H9 (cell line): ENCODE data around the gene TRPV4. TPM values are rescaled to one million over a fixed set of nuclear protein-coding genes. Genes with fewer than 3 reads are reported as not detected.

Experiments used
- DNase-seq: peaks from one replicate; pipeline ENCODE4 v3.0.0-alpha.2; 2017
- H2AFZ ChIP-seq: one replicate; pipeline ENCODE4 v1.6.1; 2013; ENCODE audit warnings: mild to moderate bottlenecking, low read length, control low read depth, moderate library complexity
- H2AK5ac ChIP-seq: 2 replicates; pipeline ENCODE4 v1.6.1; 2013; ENCODE audit warnings: low read length, control low read depth, mixed read lengths; ENCODE audit not compliant: insufficient read length
- H2BK120ac ChIP-seq: one replicate; pipeline ENCODE4 v1.6.1; 2013; ENCODE audit warnings: low read depth, mild to moderate bottlenecking, low read length, control low read depth, inconsistent platforms; ENCODE audit not compliant: poor library complexity, severe bottlenecking
- H2BK12ac ChIP-seq: 2 replicates; pipeline ENCODE4 v1.6.1; 2013; ENCODE audit warnings: low read length, control low read depth, mixed read lengths, low read depth; ENCODE audit not compliant: insufficient read length
- H2BK15ac ChIP-seq: 2 replicates; pipeline ENCODE4 v1.6.1; 2013; ENCODE audit warnings: low read depth, low read length, control low read depth
- H2BK20ac ChIP-seq: one replicate; pipeline ENCODE4 v1.6.1; 2013; ENCODE audit warnings: low read depth, mild to moderate bottlenecking, low read length, control low read depth, inconsistent platforms; ENCODE audit not compliant: poor library complexity, severe bottlenecking
- H2BK5ac ChIP-seq: 2 replicates; pipeline ENCODE4 v1.6.1; 2013; ENCODE audit warnings: low read length, control low read depth, mixed read lengths; ENCODE audit not compliant: insufficient read length
- H3K14ac ChIP-seq: 2 replicates; pipeline ENCODE4 v1.6.1; 2013; ENCODE audit warnings: low read length, control low read depth; ENCODE audit not compliant: insufficient read depth
- H3K18ac ChIP-seq: 2 replicates; pipeline ENCODE4 v1.6.1; 2013; ENCODE audit warnings: low read depth, mild to moderate bottlenecking, mixed read lengths, low read length, control low read depth; ENCODE audit not compliant: insufficient read length
- H3K23ac ChIP-seq: 2 replicates; pipeline ENCODE4 v1.6.1; 2013; ENCODE audit warnings: low read length, control low read depth, mixed read lengths, low read depth; ENCODE audit not compliant: insufficient read length
- H3K23me2 ChIP-seq: 2 replicates; pipeline ENCODE4 v1.6.1; 2013; ENCODE audit warnings: low read depth, mild to moderate bottlenecking, mixed read lengths, low read length, control low read depth; ENCODE audit not compliant: insufficient read length, poor library complexity, severe bottlenecking
- H3K27ac ChIP-seq: 2 replicates; pipeline ENCODE4 v1.5.1; 2013; ENCODE audit warnings: low read length, control low read depth, mixed read lengths, low read depth; ENCODE audit not compliant: insufficient read length
- H3K27me3 ChIP-seq: 2 replicates; pipeline ENCODE4 v1.6.1; 2013; ENCODE audit warnings: low read length, control low read depth, inconsistent platforms; ENCODE audit not compliant: insufficient read depth
- H3K4ac ChIP-seq: 2 replicates; pipeline ENCODE4 v1.6.1; 2013; ENCODE audit warnings: low read depth, mild to moderate bottlenecking, control low read depth, inconsistent platforms, low read length, moderate library complexity
- H3K4me1 ChIP-seq: 2 replicates; pipeline ENCODE4 v1.6.1; 2013; ENCODE audit warnings: low read length, control low read depth, inconsistent platforms; ENCODE audit not compliant: insufficient read depth
- H3K4me2 ChIP-seq: 2 replicates; pipeline ENCODE4 v1.6.1; 2013; ENCODE audit warnings: low read length, control low read depth, mixed read lengths; ENCODE audit not compliant: insufficient read length, insufficient read depth
- H3K56ac ChIP-seq: 2 replicates; pipeline ENCODE4 v1.6.1; 2013; ENCODE audit warnings: low read depth, mild to moderate bottlenecking, mixed read lengths, low read length, control low read depth; ENCODE audit not compliant: insufficient read length
- H3K79me1 ChIP-seq: 2 replicates; pipeline ENCODE4 v1.6.1; 2013; ENCODE audit warnings: low read depth, mild to moderate bottlenecking, moderate library complexity, low read length, control low read depth, inconsistent platforms; ENCODE audit not compliant: insufficient read depth, poor library complexity, severe bottlenecking
- H3K79me2 ChIP-seq: 2 replicates; pipeline ENCODE4 v1.6.1; 2013; ENCODE audit warnings: low read length, control low read depth, inconsistent platforms; ENCODE audit not compliant: insufficient read depth
- H3K9ac ChIP-seq: 2 replicates; pipeline ENCODE4 v1.6.1; 2013; ENCODE audit warnings: low read length, control low read depth, mixed read lengths; ENCODE audit not compliant: insufficient read length; ENCODE audit errors: extremely low read depth
- H3K9me3 ChIP-seq: one replicate; pipeline ENCODE4 v1.6.1; 2013; ENCODE audit warnings: low read depth, low read length, inconsistent platforms; ENCODE audit not compliant: control insufficient read depth
- H3T11ph ChIP-seq: one replicate; pipeline ENCODE4 v1.6.1; 2013; ENCODE audit warnings: mild to moderate bottlenecking, low read length, control low read depth, inconsistent platforms
- H4K20me1 ChIP-seq: one replicate; pipeline ENCODE4 v1.6.1; 2013; ENCODE audit not compliant: control insufficient read depth, insufficient read length, insufficient read depth
- H4K5ac ChIP-seq: 2 replicates; pipeline ENCODE4 v1.6.1; 2013; ENCODE audit warnings: low read depth, mild to moderate bottlenecking, mixed read lengths, low read length, control low read depth; ENCODE audit not compliant: insufficient read length
- H4K8ac ChIP-seq: replicated peaks from 2 replicates; pipeline ENCODE4 v1.6.1; 2013; ENCODE audit warnings: low read length, control low read depth, mixed read lengths, low read depth; ENCODE audit not compliant: insufficient read length
- H4K91ac ChIP-seq: 2 replicates; pipeline ENCODE4 v1.6.1; 2013; ENCODE audit warnings: low read depth, mild to moderate bottlenecking, moderate library complexity, mixed read lengths, low read length, control low read depth; ENCODE audit not compliant: insufficient read length
- H3K27ac Mint-ChIP-seq, 3 experiments: 2 replicates in 2 of 3; 3 replicates in 1 of 3; pipeline ENCODE4 v1.8.0; 2020 to 2021; ENCODE audit warnings: mixed read lengths in 3 of 3, mild to moderate bottlenecking in 1 of 3, moderate library complexity in 1 of 3
- H3K27me3 Mint-ChIP-seq: 2 replicates; pipeline ENCODE4 v1.8.0; 2021; ENCODE audit warnings: low read depth, mild to moderate bottlenecking, moderate library complexity, mixed read lengths
- H3K36me3 Mint-ChIP-seq, 3 experiments: 2 replicates in 2 of 3; 3 replicates in 1 of 3; pipeline ENCODE4 v1.8.0; 2020 to 2021; ENCODE audit warnings: low read depth in 3 of 3, mixed read lengths in 3 of 3; ENCODE audit not compliant: insufficient read depth in 1 of 3
- H3K4me1 Mint-ChIP-seq, 2 experiments: 2 replicates each; pipeline ENCODE4 v1.8.0; 2020; ENCODE audit warnings: mixed read lengths in 2 of 2
- H3K4me3 Mint-ChIP-seq, 2 experiments: 2 replicates in 1 of 2; 3 replicates in 1 of 2; pipeline ENCODE4 v1.8.0; 2020 to 2021; ENCODE audit warnings: mild to moderate bottlenecking in 2 of 2, mixed read lengths in 2 of 2, moderate library complexity in 1 of 2
- H3K9me3 Mint-ChIP-seq, 2 experiments: 2 replicates in 1 of 2; 3 replicates in 1 of 2; pipeline ENCODE4 v1.8.0; 2020; ENCODE audit warnings: mild to moderate bottlenecking in 2 of 2, mixed read lengths in 2 of 2, moderate library complexity in 1 of 2
- WGBS: extraction: QIAGEN DNeasy Blood & Tissue Kit; methylation state at CpG from one replicate; pipeline ENCODE4 v1.1.7; 2013; ENCODE audit warnings: missing lambda C conversion rate, low lambda C conversion rate, mixed read lengths; ENCODE audit not compliant: insufficient read length; ENCODE audit errors: extremely low coverage; 5-methylcytosine and 5-hydroxymethylcytosine counted together
- total RNA-seq: library from RNA; stranded (reverse); gene quantifications from 2 replicates; pipeline ENCODE4 v1.2.1, GENCODE V29; 2021
- TF ChIP-seq, protein P1 (sequence below): fragments of 200-600 bp; sonication (generic); conservative IDR thresholded peaks from 3 replicates; pipeline ENCODE4 v1.8.0; 2021; ENCODE audit warnings: antibody characterized with exemption, mild to moderate bottlenecking

Gene TRPV4
- total RNA-seq, 1 experiment from 2014 or later, result 4.9 TPM

GRCh38 chr12:109844091-109844490 is 10.9 kb upstream of the TRPV4 start:
- H2BK12ac ChIP-seq, result no peak overlapping the region
- no peak overlapping the region for H3K14ac ChIP-seq
- no peak overlapping the region for H2BK15ac ChIP-seq
- H3K9ac ChIP-seq, result no peak overlapping the region
- H2AFZ ChIP-seq, result no peak overlapping the region
- no peaks in the 10 kb centered on the region for H3K79me2 ChIP-seq
- H3K27ac ChIP-seq, result no peak overlapping the region
- no peaks in the 10 kb centered on the region for H3K79me1 ChIP-seq
- H4K20me1 ChIP-seq, result no peaks in the 10 kb centered on the region
- H3K23me2 ChIP-seq, result peaks cover 2% of the 10 kb centered on the region
- H3K36me3 Mint-ChIP-seq, result no peaks in the 10 kb centered on the region; a peak in 1 of 7 replicates
- H2AK5ac ChIP-seq, result no peak overlapping the region
- no peak overlapping the region for H4K91ac ChIP-seq
- no peak overlapping the region for H3K56ac ChIP-seq
- H3T11ph ChIP-seq, result no peak overlapping the region
- no peaks in the 10 kb centered on the region for H3K27me3 Mint-ChIP-seq
- H3K4me1 ChIP-seq, result no peaks in the 10 kb centered on the region
- no peaks in the 10 kb centered on the region for H3K27me3 ChIP-seq
- H2BK120ac ChIP-seq, result no peak overlapping the region
- DNase-seq, result no peak
- no peak overlapping the region for H3K4me3 Mint-ChIP-seq
- H3K9me3 Mint-ChIP-seq, result no peaks in the 10 kb centered on the region; a peak in 1 of 5 replicates
- H3K9me3 ChIP-seq, result no peaks in the 10 kb centered on the region
- H3K4me2 ChIP-seq, result no peak overlapping the region
- no peak overlapping the region for H2BK20ac ChIP-seq
- TF ChIP-seq, protein P1, sequence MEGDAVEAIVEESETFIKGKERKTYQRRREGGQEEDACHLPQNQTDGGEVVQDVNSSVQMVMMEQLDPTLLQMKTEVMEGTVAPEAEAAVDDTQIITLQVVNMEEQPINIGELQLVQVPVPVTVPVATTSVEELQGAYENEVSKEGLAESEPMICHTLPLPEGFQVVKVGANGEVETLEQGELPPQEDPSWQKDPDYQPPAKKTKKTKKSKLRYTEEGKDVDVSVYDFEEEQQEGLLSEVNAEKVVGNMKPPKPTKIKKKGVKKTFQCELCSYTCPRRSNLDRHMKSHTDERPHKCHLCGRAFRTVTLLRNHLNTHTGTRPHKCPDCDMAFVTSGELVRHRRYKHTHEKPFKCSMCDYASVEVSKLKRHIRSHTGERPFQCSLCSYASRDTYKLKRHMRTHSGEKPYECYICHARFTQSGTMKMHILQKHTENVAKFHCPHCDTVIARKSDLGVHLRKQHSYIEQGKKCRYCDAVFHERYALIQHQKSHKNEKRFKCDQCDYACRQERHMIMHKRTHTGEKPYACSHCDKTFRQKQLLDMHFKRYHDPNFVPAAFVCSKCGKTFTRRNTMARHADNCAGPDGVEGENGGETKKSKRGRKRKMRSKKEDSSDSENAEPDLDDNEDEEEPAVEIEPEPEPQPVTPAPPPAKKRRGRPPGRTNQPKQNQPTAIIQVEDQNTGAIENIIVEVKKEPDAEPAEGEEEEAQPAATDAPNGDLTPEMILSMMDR, result no peak
- H3K27ac Mint-ChIP-seq, result 0 out of 7 replicates have a peak overlapping the region, but pooled peaks of 1 of the 3 experiments have one; percentile 14
- no peak overlapping the region for H4K8ac ChIP-seq
- no peak overlapping the region for H3K18ac ChIP-seq
- H2BK5ac ChIP-seq, result no peak overlapping the region
- H3K4me1 Mint-ChIP-seq, result peaks cover 15 to 19% of the 10 kb centered on the region in 2 experiments
- no peak overlapping the region for H3K4ac ChIP-seq
- no CpG with 5 or more reads among the region's 5 CpGs for WGBS
- no peak overlapping the region for H3K23ac ChIP-seq
- no peak overlapping the region for H4K5ac ChIP-seq
